Measurements from ENCODE around the gene OR51E1.

OR51E1 gene

DNA sequence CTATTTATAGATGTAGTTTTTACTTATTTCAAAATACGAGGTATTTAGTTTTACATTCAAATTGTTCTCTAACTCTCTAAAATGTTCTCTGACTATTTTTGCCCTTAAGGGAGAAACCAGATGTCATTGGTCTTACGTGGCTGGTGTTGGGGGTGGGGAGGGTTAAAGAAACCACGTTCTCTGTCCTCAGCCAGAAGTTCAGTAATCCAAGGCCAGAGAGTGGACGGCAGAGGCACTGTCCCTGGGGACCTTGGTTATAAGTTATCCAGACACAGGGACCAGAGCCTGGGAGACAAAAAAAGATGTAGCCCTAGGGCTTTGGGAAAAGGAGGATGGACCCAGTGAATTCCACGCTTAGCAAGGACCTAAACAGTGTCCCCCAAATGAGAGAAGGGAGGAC lies 706 bp upstream of the OR51E1 start:
- no peaks in the 10 kb centered on the region for H3K79me2 ChIP-seq (ENCODE audit: insufficient read depth, low read length)
- no peak for DNase-seq
- peaks cover 15% of the 10 kb centered on the region for H3K27me3 ChIP-seq (ENCODE audit: insufficient read depth, low read length, poor library complexity)
- TF ChIP-seq, protein P1, sequence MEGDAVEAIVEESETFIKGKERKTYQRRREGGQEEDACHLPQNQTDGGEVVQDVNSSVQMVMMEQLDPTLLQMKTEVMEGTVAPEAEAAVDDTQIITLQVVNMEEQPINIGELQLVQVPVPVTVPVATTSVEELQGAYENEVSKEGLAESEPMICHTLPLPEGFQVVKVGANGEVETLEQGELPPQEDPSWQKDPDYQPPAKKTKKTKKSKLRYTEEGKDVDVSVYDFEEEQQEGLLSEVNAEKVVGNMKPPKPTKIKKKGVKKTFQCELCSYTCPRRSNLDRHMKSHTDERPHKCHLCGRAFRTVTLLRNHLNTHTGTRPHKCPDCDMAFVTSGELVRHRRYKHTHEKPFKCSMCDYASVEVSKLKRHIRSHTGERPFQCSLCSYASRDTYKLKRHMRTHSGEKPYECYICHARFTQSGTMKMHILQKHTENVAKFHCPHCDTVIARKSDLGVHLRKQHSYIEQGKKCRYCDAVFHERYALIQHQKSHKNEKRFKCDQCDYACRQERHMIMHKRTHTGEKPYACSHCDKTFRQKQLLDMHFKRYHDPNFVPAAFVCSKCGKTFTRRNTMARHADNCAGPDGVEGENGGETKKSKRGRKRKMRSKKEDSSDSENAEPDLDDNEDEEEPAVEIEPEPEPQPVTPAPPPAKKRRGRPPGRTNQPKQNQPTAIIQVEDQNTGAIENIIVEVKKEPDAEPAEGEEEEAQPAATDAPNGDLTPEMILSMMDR (IDR thresholded peaks at IDR 0.05; ENCODE audit: borderline replicate concordance, extremely low read depth, low read length, poor library complexity, severe bottlenecking): no peak
- TF ChIP-seq EZH2 (IDR thresholded peaks at IDR 0.05; ENCODE audit: borderline replicate concordance, low read depth, low read length, severe bottlenecking): no peak
- no peak for ATAC-seq (ENCODE audit: insufficient read depth, low read depth)
- no peak overlapping the region for H3K9ac ChIP-seq (ENCODE audit: low read depth, low read length)
- no peak overlapping the region for H2AFZ ChIP-seq (ENCODE audit: low read depth, low read length)
- no peak overlapping the region for H3K27ac ChIP-seq (ENCODE audit: low read length)
- no peaks in the 10 kb centered on the region for H4K20me1 ChIP-seq (ENCODE audit: insufficient read depth, low read length)
- no peak overlapping the region for H3K4me3 ChIP-seq (ENCODE audit: low read depth in 1 of 2, low read length in 2 of 2)
- no peaks in the 10 kb centered on the region for H3K9me3 ChIP-seq (ENCODE audit: insufficient read depth, low read length, severe bottlenecking)
- no peaks in the 10 kb centered on the region for H3K4me1 ChIP-seq (ENCODE audit: insufficient read depth, low read length)
- H3K36me3 ChIP-seq (ENCODE audit: insufficient read depth, low read length): no peaks in the 10 kb centered on the region
- H3K4me2 ChIP-seq (ENCODE audit: insufficient read depth, low read length): no peak overlapping the region

DNA sequence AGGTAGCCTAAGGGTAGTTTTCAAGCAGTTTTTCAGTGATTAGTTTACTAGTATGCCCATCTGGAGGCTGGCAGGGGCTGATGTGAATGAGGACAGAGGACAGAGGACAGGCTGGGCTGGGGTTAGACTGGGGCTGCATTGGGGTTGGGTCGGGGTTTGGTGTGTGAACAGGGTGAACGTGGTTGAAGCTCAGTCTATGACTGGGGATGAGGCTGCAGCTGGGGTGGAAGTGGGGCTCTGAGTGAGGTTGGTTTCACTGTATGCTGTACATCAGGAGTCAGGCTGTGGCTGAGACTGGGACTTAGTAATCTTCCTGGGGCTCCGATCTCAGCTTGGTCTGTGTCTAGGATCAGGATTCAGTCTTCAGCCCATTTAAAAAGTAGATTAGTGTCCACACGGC lies 451 bp downstream of the OR51E1 start:
- Histone ChIP-seq H3K9ac (ENCODE audit: low read depth, low read length) (no peak overlapping the region), H3K36me3 (ENCODE audit: insufficient read depth, low read length) (no peaks in the 10 kb centered on the region), H3K79me2 (ENCODE audit: insufficient read depth, low read length) (no peaks in the 10 kb centered on the region), H3K27ac (ENCODE audit: low read length) (no peak overlapping the region), H3K4me2 (ENCODE audit: insufficient read depth, low read length) (no peak overlapping the region), H2AFZ (ENCODE audit: low read depth, low read length) (no peak overlapping the region), H3K9me3 (ENCODE audit: insufficient read depth, low read length, severe bottlenecking) (no peaks in the 10 kb centered on the region), H3K4me3 (ENCODE audit: low read depth in 1 of 2, low read length in 2 of 2) (no peak overlapping the region), H4K20me1 (ENCODE audit: insufficient read depth, low read length) (no peaks in the 10 kb centered on the region), H3K27me3 (ENCODE audit: insufficient read depth, low read length, poor library complexity) (peaks cover 15% of the 10 kb centered on the region), H3K4me1 (ENCODE audit: insufficient read depth, low read length) (no peaks in the 10 kb centered on the region)
- ATAC-seq (ENCODE audit: insufficient read depth, low read depth): no peak
- no peak for DNase-seq
- TF ChIP-seq, protein P1 (IDR thresholded peaks at IDR 0.05; ENCODE audit: borderline replicate concordance, extremely low read depth, low read length, poor library complexity, severe bottlenecking): no peak
- no peak for TF ChIP-seq EZH2 (IDR thresholded peaks at IDR 0.05; ENCODE audit: borderline replicate concordance, low read depth, low read length, severe bottlenecking)

DNA sequence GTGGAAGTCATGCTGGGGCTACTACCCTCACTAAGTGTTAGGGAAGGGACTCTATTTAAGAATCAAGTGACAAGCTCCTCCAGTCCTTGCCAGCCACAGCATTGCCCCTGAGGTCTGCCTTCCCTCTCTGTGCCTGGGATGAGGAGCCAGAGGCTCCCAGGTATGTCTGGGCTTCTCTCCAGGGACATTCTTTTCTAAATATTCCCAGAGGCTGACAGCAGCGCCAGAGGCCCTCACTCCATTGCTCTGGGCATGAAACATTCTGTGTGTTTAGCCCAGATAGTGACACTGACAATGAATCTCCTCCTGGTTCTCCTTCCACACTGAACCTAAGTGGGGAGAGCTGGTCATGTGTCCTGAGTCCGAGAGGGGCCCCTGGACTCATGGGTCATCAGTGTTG lies 2.2 kb downstream of the OR51E1 start:
- DNase-seq (no peak), ATAC-seq (ENCODE audit: insufficient read depth, low read depth) (no peak)
- Histone ChIP-seq H3K27ac (ENCODE audit: low read length) (no peak overlapping the region), H3K79me2 (ENCODE audit: insufficient read depth, low read length) (no peaks in the 10 kb centered on the region), H3K4me3 (ENCODE audit: low read depth in 1 of 2, low read length in 2 of 2) (no peak overlapping the region), H3K9ac (ENCODE audit: low read depth, low read length) (no peak overlapping the region), H3K4me2 (ENCODE audit: insufficient read depth, low read length) (no peak overlapping the region), H3K9me3 (ENCODE audit: insufficient read depth, low read length, severe bottlenecking) (no peaks in the 10 kb centered on the region), H3K4me1 (ENCODE audit: insufficient read depth, low read length) (no peaks in the 10 kb centered on the region), H2AFZ (ENCODE audit: low read depth, low read length) (no peak overlapping the region), H3K27me3 (ENCODE audit: insufficient read depth, low read length, poor library complexity) (peaks cover 15% of the 10 kb centered on the region), H4K20me1 (ENCODE audit: insufficient read depth, low read length) (no peaks in the 10 kb centered on the region), H3K36me3 (ENCODE audit: insufficient read depth, low read length) (no peaks in the 10 kb centered on the region)
- TF ChIP-seq, protein P1 (IDR thresholded peaks at IDR 0.05; ENCODE audit: borderline replicate concordance, extremely low read depth, low read length, poor library complexity, severe bottlenecking): no peak
- TF ChIP-seq EZH2 (IDR thresholded peaks at IDR 0.05; ENCODE audit: borderline replicate concordance, low read depth, low read length, severe bottlenecking): no peak

DNA sequence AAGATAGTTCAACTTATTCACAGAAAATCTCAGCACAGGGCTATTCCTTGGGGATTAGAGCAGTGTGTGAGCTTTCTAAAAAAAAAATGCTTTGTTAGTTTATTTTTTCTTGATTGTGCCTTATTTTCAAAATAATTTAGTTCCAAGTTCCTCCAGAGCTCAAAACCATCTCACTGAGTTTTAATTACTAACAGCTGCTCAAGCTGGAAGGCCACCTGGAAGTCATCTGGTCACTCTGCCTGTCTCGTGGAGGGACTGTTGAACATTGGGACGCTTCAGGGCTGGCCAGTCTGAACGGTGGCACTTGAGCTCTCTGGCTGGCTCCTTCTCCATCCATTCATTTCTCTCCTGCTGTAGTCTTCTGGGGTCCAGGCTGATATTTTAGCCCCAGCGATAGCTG lies 4.0 kb downstream of the OR51E1 start:
- Histone ChIP-seq H3K27me3 (ENCODE audit: insufficient read depth, low read length, poor library complexity) (peaks cover 11% of the 10 kb centered on the region), H3K9ac (ENCODE audit: low read depth, low read length) (no peak overlapping the region), H3K4me2 (ENCODE audit: insufficient read depth, low read length) (no peak overlapping the region), H4K20me1 (ENCODE audit: insufficient read depth, low read length) (no peaks in the 10 kb centered on the region), H3K9me3 (ENCODE audit: insufficient read depth, low read length, severe bottlenecking) (no peaks in the 10 kb centered on the region), H3K4me3 (ENCODE audit: low read depth in 1 of 2, low read length in 2 of 2) (no peak overlapping the region), H3K79me2 (ENCODE audit: insufficient read depth, low read length) (no peaks in the 10 kb centered on the region), H3K27ac (ENCODE audit: low read length) (no peak overlapping the region), H3K36me3 (ENCODE audit: insufficient read depth, low read length) (no peaks in the 10 kb centered on the region), H3K4me1 (ENCODE audit: insufficient read depth, low read length) (no peaks in the 10 kb centered on the region), H2AFZ (ENCODE audit: low read depth, low read length) (no peak overlapping the region)
- DNase-seq (no peak), ATAC-seq (ENCODE audit: insufficient read depth, low read depth) (no peak)
- TF ChIP-seq, protein P1 (IDR thresholded peaks at IDR 0.05; ENCODE audit: borderline replicate concordance, extremely low read depth, low read length, poor library complexity, severe bottlenecking): no peak
- no peak for TF ChIP-seq EZH2 (IDR thresholded peaks at IDR 0.05; ENCODE audit: borderline replicate concordance, low read depth, low read length, severe bottlenecking)

Measured in DND-41 (cell line).